Dermis blood vessel endothelial cell (primary cell): Measurements from ENCODE around the gene C14orf119. TPM values are rescaled to one million over a fixed set of nuclear protein-coding genes. Genes with fewer than 3 reads are reported as not detected.

Experiments
- DNase-seq: peaks from one replicate; pipeline ENCODE4 v3.0.0; 2010
- total RNA-seq: library from RNA; depleted of rRNA; stranded (reverse); fragments of >200 nt; gene quantifications from 2 replicates; pipeline ENCODE4 v1.2.3, GENCODE V29; 2014

The C14orf119 gene, protein sequence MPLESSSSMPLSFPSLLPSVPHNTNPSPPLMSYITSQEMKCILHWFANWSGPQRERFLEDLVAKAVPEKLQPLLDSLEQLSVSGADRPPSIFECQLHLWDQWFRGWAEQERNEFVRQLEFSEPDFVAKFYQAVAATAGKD
- total RNA-seq: 43.0 and 52.2 TPM in 2 replicates

DNA sequence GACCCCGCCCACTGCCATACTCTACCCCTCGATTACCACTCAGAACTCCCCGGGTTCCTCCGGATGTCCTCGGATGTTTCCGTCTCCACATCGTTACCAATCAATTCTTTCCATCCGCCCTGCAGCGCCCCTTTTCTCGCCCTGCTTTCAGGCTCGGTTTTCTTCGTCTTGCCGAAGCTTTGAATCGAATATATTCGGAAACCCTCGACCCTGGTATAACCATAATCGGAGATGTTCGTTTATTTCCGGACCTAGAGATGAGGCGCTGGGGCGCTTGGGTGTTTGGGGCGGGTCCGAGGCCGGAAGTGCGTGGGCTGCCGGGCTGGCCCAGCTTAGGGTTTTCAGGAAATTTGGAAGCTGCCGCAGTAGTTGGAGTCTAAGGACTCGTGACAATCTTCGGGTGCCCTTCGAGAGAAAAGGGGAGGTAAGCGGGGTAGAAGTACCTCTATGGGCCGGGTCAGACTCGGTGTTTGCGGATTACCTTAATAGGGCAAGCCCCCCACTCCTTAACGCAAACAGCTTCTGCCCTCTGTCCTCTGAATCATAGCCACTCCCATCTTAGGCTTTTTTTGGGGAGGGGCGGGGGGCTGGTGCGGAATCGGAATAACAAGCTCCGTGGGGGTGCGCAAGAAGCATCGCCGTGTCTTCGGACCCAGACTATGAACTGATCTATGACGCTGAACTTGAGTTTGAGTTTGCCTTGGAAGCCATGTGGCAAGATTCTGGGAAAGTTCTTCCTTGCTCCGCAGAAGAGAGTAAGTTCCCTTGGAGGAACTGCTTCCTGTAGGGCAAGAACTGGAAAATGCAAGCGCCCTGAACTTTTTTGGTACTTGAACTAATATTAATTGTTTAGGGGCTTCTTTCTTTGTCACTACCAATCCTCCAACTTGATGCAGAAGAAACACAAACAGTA, at the start of gene C14orf119:
C14orf119 (plus strand) TSS at position 310 of the 913 bp plus-strand sequence. CDS start 2,154 bp downstream, outside the sequence.
- DNase-seq: peak; percentile 100

DNA sequence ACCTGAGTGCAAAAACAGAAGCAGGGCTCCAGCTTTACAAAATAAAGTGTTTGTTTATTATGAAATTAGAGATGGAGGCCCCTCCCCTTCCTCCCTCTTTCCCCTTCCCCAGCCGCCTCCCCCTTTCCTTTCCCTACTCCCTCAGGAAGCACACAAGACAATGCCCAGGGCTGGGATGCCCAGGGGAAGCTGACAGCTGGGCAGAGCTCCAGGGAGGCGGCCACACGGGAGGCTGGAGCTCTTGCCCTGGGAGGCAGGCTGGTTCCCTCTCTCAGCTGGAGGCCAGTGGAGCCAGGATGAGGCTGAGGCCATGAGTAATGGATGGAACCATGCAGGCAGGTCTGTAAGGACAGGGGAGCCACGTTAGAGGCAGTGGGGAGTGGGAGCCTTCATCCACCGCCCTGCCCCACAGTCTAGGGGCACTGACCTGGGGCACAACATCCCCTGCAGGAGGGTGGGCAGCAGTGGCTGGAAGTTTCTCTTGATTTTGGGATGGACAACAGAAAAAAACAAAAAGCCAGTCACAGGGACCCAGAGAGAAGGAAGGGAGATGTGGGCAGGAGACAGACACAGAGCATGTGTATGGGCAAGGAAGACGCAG, 48.2 kb upstream of the C14orf119 start:
- peak; percentile 70 for DNase-seq

GRCh38 chr14:23047751-23048693, 47.3 kb upstream of the C14orf119 start:
- DNase-seq: no peak

DNA sequence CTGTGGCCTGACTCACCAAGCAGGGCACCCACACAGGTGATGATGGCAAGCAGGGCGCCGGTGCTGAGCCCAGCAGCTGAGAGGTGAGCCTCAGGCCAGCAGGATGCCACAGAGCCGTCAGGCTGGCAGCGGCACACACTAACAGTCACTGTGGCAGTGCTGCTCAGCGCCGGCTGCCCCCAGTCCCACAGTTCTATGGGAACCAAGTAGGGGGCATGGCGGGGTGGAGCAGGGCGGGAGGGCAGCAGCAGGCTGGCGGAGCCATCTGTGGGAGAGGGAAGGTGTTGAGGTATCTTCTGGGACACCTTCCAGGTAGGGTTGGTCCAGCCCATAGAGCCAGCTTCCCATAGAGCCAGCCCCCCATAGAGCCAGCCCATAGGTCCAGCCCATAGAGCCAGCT, 46.3 kb upstream of the C14orf119 start:
- DNase-seq: no peak

- no peak for DNase-seq
Observed at GRCh38 chr14:23051141-23052057, 43.9 kb upstream of the C14orf119 start.

- DNase-seq: no peak
Observed at GRCh38 chr14:23052182-23052623, 43.1 kb upstream of the C14orf119 start.

GRCh38 chr14:23052671-23053070, 42.6 kb upstream of the C14orf119 start:
- DNase-seq: no peak

DNA sequence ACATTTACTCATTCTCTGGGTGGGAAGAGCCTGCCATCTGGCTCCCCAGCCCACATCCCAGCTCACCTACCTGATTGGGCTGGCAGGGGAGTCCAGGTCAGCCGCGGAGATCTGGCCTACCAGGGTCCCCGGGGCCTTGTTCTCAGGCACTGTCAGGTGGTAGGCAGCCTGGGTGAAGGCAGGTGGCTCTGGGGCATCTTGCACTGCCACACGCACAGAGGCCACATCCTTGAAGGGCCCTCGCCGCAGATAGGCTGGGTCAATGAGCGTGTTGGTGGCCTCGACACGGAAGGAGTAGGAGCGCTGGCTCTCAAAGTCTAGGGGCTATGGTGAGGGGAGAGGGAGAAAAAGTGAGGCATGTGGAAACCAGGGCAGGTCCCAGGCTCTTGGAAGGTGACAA, 41.9 kb upstream of the C14orf119 start:
- DNase-seq: no peak

DNA sequence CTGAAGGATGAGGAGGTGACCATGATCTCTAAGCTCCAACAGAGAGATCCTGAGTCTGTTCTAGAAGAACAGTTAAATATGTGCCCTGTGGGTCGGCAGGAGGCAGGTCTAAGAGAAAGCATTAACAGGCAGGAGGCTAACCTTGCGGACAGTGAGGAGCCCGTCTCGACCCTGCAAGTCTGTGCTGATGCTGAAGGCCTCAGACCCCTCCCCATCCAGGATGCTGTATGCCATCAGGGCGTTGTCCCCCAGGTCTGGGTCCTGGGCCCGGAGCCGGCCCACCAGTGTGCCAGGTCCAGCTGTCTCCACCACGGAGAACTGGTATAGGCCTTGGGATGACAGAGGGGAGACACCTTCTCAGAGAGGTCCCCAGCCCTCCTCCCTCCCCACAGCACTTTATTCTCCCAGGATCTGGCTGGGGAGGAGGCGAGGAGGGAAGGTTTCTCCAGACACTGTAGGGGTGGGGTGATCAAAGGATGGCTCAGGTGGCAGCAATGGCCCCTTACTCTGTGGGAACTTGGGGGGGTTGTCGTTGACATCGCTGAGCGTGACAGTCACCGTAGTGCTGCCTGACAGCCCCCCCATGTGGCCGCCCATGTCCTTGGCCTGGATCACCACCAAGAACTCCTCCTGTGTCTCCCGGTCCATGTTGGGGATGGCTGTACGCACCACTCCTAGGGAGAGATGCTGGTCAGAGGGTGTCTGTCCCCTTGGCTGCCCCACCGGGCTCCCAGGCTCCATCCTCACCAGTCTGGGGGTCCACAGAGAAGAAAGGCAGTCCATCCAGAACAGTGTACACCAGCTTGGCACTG, 41.1 kb upstream of the C14orf119 start:
- DNase-seq: peak; percentile 64

DNA sequence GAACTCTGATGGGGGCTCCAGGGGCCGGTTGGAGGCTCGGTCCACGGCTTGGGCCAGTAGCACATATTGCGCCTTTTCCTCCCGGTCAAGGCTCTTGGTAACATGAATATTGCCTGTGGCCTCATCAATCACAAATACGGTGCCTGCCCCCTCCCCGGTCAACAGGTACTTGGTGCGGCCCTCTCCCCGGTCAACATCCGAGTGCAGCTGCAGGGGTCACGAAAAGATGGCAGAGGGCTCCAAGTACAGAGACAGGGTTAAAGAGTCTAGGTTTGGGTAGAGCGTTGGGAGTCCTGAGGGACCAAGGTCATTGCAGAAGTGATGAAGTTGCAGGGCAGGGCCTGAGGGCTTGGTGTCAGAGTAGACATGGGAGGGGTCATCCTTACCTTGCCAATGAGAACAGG, 40.2 kb upstream of the C14orf119 start:
- no peak for DNase-seq

GRCh38 chr14:23055621-23056144, 39.6 kb upstream of the C14orf119 start:
- DNase-seq: no peak

DNA sequence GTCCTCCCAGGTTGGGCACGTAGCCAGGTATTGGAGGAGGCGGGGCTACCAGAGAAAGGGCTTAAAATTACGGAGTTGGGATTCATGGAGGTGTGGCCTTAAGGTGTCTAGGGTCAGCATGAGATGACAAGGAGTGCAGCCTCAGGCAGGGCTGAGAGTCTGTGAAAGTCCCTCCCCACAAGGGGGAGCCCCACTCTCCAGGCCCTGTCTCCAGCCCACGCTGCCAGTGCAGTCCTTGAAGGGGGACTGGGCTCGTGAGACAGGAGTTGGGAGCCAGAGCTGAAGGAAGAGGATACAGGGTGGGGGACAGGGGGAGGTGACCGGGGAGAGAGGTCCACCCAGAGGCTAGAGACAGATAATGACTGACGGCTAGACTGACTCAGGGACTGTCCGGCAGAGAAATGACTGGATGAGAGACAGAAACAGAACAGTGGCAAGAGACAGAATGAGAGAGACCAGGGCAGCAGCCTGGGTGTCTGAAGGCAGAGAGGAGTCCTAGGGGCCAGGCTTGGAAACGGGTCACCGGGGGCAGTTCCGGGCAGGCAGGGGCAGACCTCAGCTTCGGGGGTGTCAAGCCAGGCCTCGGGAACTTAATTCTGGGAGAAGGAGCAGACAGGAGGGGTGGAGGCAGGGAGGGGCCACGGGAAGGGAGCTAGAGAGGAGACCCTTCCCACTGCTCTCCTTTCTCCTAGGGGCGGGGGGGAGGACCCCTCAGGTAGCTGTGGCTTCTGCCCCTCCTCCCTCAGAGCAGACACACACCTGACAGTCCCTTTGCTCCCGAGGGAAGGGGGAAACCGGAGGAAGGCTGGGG, 39.0 kb upstream of the C14orf119 start:
- DNase-seq: peak; percentile 88

DNA sequence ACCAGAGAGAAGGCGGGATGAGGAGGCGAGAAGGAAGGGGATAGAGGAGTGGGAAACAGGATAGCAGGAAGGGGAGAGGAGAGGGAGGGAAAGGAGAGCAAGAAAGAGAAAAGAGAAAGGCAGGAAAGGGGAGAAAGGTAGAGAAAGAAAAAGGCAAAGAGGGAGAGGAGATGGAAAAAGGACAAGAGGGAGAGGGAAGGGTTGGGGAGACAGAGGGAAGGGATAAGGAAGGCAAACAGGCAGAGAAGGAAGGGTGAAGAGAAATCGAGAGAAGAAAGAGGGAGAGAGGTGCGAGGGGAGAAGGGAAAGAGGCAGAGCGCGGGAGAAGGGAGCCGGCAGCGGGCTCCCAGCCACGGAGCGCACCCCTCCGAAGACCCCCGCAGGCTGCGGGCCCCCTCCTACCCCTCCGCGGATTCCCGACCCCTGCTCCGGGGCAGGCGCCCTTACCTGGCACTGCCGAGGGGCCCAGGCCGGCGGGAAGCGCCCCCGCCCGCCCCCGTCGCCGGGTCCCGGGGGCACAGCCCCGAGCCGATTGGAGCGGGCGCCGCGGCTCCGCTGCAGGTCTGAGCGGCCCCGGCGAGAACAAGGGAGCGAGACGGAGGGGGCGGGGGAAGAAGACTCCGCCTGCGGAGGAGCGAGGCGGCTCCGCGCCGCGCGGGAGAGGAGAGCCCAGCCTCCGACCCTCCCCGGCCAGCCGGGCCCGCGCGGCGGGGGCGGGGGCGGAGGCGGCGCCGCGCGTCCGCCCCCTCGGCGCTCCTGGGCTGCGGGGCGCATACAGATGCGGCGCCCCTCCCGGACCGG, 38.1 kb upstream of the C14orf119 start, which contains the start of gene CDH24:
CDH24 (minus strand) TSS at position 565 of the 801 bp plus-strand sequence. CDS start 1,787 bp downstream, outside the sequence.
- peak; percentile 77 for DNase-seq

GRCh38 chr14:23057757-23058653, 37.3 kb upstream of the C14orf119 start:
- peak; percentile 94 for DNase-seq

- DNase-seq: no peak
Observed at GRCh38 chr14:23058654-23059504, 36.4 kb upstream of the C14orf119 start.
